ENCODE measurements around the gene ATP11A.

- TF ChIP-seq, protein P1, sequence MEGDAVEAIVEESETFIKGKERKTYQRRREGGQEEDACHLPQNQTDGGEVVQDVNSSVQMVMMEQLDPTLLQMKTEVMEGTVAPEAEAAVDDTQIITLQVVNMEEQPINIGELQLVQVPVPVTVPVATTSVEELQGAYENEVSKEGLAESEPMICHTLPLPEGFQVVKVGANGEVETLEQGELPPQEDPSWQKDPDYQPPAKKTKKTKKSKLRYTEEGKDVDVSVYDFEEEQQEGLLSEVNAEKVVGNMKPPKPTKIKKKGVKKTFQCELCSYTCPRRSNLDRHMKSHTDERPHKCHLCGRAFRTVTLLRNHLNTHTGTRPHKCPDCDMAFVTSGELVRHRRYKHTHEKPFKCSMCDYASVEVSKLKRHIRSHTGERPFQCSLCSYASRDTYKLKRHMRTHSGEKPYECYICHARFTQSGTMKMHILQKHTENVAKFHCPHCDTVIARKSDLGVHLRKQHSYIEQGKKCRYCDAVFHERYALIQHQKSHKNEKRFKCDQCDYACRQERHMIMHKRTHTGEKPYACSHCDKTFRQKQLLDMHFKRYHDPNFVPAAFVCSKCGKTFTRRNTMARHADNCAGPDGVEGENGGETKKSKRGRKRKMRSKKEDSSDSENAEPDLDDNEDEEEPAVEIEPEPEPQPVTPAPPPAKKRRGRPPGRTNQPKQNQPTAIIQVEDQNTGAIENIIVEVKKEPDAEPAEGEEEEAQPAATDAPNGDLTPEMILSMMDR (IDR thresholded peaks at IDR 0.05): no peak
- TF ChIP-seq POLR2A (IDR thresholded peaks at IDR 0.05) (no peak), EP300 (IDR thresholded peaks at IDR 0.05) (no peak)
Observed at GRCh38 chr13:112696869-112697465, 7.1 kb downstream of the ATP11A start.
